ENCODE measurements around the gene GABARAPL2.
"Not testable (repeated sequence)": the region's sequence is repeated elsewhere in the genome, so short reads cannot be mapped to it uniquely, and the experiment has no call there.

The GABARAPL2 gene

GRCh38 chr16:75591927-75592326 is 25.7 kb downstream of the GABARAPL2 start:
- FAIRE-seq = not testable (repeated sequence)

- FAIRE-seq = no peak
These were observed 27.1 kb downstream of the GABARAPL2 start for GRCh38 chr16:75593308-75593707.

GRCh38 chr16:75593825-75594820 is 27.9 kb downstream of the GABARAPL2 start:
- no peak for FAIRE-seq

- no peak for FAIRE-seq
These were observed 33.5 kb downstream of the GABARAPL2 start for GRCh38 chr16:75599452-75600277.

- no peak for FAIRE-seq
These were observed 37.1 kb downstream of the GABARAPL2 start for GRCh38 chr16:75603241-75603640.

GRCh38 chr16:75606507-75606906 is 40.3 kb downstream of the GABARAPL2 start:
- no peak for FAIRE-seq

GRCh38 chr16:75614066-75614897 is 48.1 kb downstream of the GABARAPL2 start:
- no peak for FAIRE-seq

GRCh38 chr16:75615619-75616018 is 49.4 kb downstream of the GABARAPL2 start:
- no peak for FAIRE-seq

- no peak for FAIRE-seq
These were observed 50.4 kb downstream of the GABARAPL2 start for GRCh38 chr16:75616521-75617010.

GRCh38 chr16:75617121-75617520 is 50.9 kb downstream of the GABARAPL2 start:
- no peak for FAIRE-seq

- FAIRE-seq = no peak
These were observed 52.6 kb downstream of the GABARAPL2 start for GRCh38 chr16:75618780-75619179.

- FAIRE-seq = no peak
These were observed 54.4 kb downstream of the GABARAPL2 start for GRCh38 chr16:75620326-75621169.

- FAIRE-seq = no peak
These were observed 54.9 kb downstream of the GABARAPL2 start for GRCh38 chr16:75621170-75621477.

GRCh38 chr16:75622761-75623605 is 56.8 kb downstream of the GABARAPL2 start, which contains the start of gene ADAT1:
ADAT1 (minus strand) TSS chr16:75623281; CDS start chr16:75620799, 2,482 bp downstream.
- FAIRE-seq = peak; percentile 92

GRCh38 chr16:75624921-75625334 is 58.7 kb downstream of the GABARAPL2 start:
- FAIRE-seq = no peak

- no peak for FAIRE-seq
These were observed 60.6 kb downstream of the GABARAPL2 start for GRCh38 chr16:75626806-75627205.
